ENCODE data around the gene ANXA4. TPM values are rescaled to one million over a fixed set of nuclear protein-coding genes. Genes with fewer than 3 reads are reported as not detected.

ANXA4 gene
- total RNA-seq, 1 donor from 2014 or later = 28.5 TPM

- DNase-seq (ENCODE audit: low read depth) = no peak
Measured at GRCh38 chr2:69776886-69777785, 35.2 kb downstream of the ANXA4 start.

- no peak for DNase-seq (ENCODE audit: low read depth)
Measured at GRCh38 chr2:69777786-69778105, 35.8 kb downstream of the ANXA4 start.

DNA sequence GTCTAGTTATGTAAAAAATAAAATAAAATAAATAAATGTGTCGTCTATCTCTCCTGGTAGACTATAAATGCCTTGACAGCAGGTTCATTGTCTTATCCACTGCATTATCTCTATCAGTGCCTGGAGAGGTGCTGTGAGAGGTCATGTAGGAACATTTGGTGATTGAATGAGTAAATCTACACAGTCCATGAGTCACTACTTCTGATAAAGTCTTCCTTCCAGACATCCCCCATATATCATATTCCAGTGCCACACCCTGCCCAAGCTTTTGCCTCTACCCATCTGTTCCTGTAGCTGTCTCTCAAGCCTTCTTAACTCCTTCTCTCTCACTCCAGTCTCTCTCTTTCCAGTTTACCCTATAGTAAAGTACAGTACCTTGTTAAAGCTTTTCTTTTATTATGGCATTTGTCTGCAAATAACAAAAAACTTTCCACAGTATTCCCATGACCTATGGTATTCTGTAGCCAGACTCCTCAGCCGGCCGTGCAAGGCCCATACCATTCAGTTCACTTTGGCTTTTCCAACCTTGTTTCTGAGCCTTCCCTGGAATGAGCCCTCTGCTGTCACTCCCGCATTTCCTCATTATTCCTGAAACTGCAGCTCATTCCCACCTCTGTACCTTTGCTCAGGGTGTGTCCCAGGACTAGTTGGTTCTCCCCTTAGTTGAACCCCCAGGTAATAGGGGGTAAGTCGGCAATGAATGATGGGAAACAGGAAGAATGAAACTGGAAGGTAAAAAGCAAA, 37.5 kb downstream of the ANXA4 start:
- DNase-seq (ENCODE audit: low read depth) = peak; percentile 86

- no peak for DNase-seq (ENCODE audit: low read depth)
Measured at GRCh38 chr2:69780921-69781320, 39.0 kb downstream of the ANXA4 start.

- DNase-seq (ENCODE audit: low read depth) = no peak
Measured at GRCh38 chr2:69781321-69782248, 39.7 kb downstream of the ANXA4 start.

DNA sequence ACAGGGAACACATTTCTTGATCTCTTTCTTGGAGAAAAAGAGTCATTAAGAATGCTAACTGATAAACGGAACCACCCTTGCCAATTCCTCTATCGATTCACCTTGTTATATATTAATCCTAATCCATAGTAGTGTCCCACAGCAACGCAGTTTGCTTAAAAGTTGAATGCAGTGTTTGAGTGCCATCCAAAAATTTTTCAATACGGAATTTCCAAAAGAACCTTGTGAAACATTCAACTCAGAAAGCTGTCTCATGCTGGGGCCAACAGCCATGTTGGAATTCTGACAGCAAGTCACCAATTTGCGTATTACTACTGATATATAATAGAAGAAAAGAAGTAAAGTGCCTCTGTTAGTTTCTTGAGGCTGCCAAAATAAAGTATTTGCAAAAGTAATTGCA, 42.3 kb downstream of the ANXA4 start:
- no peak for DNase-seq (ENCODE audit: low read depth)

DNA sequence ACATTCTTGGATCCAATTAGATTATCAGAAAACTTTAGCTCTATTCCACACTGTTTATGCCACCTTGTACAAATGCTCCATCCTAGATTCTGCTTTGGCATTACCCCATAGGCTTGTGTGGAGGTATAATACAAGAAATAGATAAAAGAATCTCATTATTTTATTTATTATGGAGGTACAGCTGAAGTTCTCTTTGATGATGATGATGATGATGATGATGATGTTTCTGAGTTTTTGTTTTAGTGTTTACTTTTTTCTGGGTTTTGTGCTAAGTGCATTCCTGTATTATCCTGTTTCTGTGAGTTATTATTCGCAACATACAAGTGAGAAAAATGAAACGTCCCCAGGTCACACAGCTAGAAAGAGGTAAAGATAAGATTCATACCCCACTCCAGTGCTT, 43.4 kb downstream of the ANXA4 start:
- no peak for DNase-seq (ENCODE audit: low read depth)

DNA sequence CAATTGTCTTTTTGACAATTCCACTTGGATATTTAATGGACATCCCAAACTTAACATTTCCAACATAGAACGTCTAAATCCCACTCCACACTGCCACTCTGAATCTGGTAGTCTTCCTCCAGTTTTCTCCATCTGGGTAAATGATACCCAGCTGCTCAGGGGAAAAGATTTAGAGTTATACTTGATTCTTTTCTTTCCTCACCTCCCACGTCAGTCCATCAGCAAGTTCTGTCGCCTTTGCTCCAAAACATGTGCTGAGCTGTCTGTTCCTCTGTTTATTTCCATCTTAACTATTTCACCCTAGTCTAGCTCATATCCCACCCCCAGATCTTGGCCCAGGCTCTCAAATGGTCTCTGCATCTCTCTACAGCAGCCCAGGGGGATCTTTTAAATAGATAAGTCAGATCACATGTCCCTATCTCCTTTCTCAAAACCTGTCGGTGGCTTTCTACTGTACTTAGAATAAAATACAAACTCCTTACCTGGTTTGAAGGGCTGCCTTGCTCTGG, 44.2 kb downstream of the ANXA4 start:
- no peak for DNase-seq (ENCODE audit: low read depth)

DNA sequence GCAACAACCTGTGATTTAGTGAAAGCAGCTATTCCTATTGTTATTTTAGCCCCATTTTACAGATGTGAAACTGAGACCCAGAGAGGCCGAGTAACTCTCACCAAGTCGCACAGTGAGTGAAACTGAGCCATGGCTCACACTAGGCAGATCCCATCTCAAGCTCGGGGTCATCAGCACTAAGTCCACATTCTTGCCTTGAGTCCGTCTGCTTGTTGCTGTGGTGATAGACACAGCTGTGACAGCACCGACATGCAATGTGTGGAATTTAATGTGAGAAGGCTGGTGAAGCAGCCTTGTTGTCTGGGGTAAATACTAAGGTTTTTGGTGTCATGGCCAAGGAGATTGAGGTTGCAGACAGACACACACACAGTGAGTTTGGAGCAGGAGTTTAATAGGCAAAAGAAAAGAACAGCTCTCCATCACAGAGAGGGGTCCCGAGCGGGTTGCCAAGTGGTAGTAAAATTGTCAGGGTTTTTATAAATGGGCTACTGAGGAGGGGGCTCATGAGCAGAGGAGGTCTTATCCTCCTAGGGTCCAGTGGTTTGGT, 47.3 kb downstream of the ANXA4 start:
- peak; percentile 86 for DNase-seq (ENCODE audit: low read depth)

GRCh38 chr2:69789772-69790600, 48.1 kb downstream of the ANXA4 start:
- peak; percentile 56 for DNase-seq (ENCODE audit: low read depth)

DNA sequence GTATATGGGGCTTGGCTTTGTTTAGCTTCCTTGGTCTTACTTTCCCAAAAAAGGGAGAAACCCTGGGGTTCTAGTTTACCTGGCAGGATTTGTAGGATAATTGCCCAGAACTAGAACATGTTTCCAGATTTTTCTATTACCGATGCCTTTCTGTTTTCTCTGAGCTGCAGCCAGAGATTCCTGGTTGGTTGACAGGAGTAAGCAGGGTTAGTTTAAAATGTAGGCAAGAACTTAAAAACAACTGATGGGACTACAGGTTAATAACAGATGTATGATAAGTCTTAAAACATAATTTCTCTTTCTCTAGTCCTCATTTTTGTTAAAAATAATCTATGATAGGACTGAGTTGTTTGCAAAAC, 48.6 kb downstream of the ANXA4 start:
- no peak for DNase-seq (ENCODE audit: low read depth)

GRCh38 chr2:69791045-69791444, 49.1 kb downstream of the ANXA4 start:
- DNase-seq (ENCODE audit: low read depth) = peak; percentile 39

- no peak for DNase-seq (ENCODE audit: low read depth)
Measured at GRCh38 chr2:69796174-69796573, 54.2 kb downstream of the ANXA4 start.

- no peak for DNase-seq (ENCODE audit: low read depth)
Measured at GRCh38 chr2:69797235-69797634, 55.3 kb downstream of the ANXA4 start.

DNA sequence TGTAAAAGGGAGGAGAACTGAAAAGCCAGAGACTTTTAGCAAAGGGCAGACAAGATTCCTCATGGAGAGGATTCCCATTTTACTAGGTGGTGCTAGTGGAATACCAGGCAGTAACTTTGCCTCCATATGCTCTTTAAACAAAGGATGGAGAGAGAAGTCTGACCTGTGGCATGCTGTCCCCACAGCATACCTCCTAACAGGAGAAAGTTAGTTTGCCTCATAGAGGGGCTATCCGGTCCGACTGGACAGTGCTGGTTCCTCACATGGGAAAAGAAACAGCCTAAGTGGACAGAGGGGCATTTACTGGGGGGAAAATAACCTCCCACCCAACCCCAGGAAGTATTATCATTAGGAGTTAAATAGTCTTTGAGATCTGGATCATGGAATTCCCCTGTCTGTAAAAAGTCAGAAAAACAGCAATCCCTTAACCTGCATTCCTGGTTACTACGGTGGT, 55.9 kb downstream of the ANXA4 start:
- DNase-seq (ENCODE audit: low read depth) = no peak

DNA sequence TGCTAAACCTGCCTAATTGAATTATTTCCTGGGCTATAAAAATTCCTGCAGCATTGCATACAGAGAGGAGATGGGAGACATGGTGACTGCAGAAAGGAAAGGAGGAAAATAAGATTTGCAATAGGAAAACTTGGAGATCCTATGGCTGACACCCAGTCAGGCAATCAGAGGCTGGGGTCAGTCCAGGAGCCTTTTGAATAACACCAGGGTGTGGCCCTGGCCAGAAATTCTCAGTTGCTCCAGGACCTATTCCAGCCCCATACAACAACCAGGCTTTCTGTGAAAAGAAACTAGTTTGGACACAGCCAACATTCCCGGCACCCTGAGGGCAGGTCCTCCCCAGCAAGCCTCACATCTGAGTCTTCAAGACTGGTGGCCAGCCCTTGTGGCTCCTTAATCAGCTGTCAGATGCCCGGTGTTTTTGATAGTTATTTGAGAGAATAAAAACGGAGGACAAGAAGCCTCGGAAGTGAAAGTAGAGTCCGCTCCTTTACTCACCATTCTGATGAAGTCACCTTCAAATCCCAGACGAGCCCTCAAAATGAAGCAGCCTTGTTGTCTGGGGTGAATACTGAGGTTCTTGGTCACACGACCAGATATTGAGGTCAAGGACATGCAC, 56.5 kb downstream of the ANXA4 start:
- peak; percentile 56 for DNase-seq (ENCODE audit: low read depth)

DNA sequence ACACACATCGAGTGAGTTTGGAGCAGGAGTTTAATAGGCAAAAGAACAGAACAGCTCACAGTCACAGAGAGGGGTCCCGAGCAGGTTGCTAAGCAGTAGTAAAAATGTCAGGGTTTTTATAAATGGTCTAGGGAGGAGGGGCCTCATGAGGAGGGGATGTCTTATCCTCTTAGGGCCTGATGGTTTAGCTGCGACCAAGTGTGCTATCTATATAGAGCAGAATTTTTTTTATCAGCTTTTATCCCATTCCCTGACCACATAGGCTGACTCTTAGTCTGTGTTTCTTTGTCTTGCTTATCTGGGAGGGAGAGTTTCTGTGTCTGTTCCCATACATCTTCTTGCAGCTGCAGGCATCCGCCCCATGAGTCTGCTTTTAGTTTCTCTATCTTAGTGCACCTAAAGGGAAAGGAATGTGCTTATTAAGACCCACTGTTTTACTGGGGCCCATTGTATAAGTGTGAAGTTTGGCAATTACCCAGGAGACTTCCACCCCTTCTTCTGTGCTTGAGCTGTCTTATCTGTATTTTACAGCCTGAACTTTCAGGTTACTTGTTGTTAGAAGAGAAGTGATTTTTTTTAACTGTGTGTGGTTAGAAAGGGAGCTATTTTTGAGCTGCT, 57.1 kb downstream of the ANXA4 start:
- DNase-seq (ENCODE audit: low read depth) = no peak

DNA sequence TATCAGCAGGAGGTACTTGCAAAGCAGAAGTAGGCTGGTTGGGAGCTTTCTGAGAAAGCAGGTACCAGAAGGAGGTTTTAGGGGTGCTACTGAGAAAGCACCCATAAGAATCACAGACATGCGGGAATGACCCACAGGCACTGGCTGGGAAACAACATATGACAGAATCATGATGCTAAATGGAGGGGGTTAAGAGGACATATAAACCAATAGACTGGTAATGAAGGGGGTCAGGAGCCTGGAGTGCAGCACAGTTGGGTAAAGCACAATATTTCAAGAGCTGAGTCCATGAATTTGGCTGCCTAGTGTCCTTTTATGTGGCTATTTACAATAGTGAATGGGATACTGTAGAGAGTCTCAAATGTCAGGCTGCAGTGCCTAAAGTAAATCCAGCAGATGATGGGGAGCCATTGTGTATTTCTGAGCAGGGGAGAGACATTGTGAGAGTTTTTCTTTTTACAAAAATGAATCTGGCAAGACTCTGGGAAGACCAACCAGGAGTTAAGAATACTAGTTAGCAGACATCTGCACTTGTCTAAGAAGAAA, 59.9 kb downstream of the ANXA4 start:
- no peak for DNase-seq (ENCODE audit: low read depth)

Measured in myocyte (in vitro differentiated cells).